DND-41 (cell line): ENCODE data around the gene TMEM132C.

Experiments
- ATAC-seq: fragments of 200-7000 bp; cut with Tn5 transposase; 3 replicates; pipeline ENCODE4 v1.9.1; 2021; ENCODE audit warnings: low read depth; ENCODE audit not compliant: insufficient read depth
- DNase-seq: peaks from one replicate; pipeline ENCODE4 v3.0.0-alpha.2; 2020
- H2AFZ ChIP-seq: 2 replicates; pipeline ENCODE4 v1.6.0; 2012; ENCODE audit warnings: low read depth, low read length
- H3K27ac ChIP-seq: 2 replicates; pipeline ENCODE4 v1.5.1; 2012; ENCODE audit warnings: low read length, inconsistent platforms
- H3K27me3 ChIP-seq: fragments of 200-600 bp; sonication (generic); 2 replicates; pipeline ENCODE4 v1.6.0; 2012; ENCODE audit warnings: low read length, mild to moderate bottlenecking, inconsistent platforms; ENCODE audit not compliant: insufficient read depth, poor library complexity
- H3K36me3 ChIP-seq: 2 replicates; pipeline ENCODE4 v1.5.1; 2012; ENCODE audit warnings: low read length, inconsistent platforms; ENCODE audit not compliant: insufficient read depth
- H3K4me1 ChIP-seq: 2 replicates; pipeline ENCODE4 v1.5.1; 2012; ENCODE audit warnings: mild to moderate bottlenecking, low read length; ENCODE audit not compliant: insufficient read depth
- H3K4me2 ChIP-seq: 2 replicates; pipeline ENCODE4 v1.6.0; 2012; ENCODE audit warnings: mild to moderate bottlenecking, moderate library complexity, low read length, inconsistent platforms; ENCODE audit not compliant: insufficient read depth
- H3K4me3 ChIP-seq, 2 experiments: fragments of 200-600 bp in 1 of 2; shearing (Covaris generic) in 1 of 2; 2 replicates each; pipeline ENCODE4 v1.5.1; 2012 to 2016; ENCODE audit warnings: inconsistent platforms in 2 of 2, low read length in 2 of 2, mild to moderate bottlenecking in 2 of 2, low read depth in 1 of 2, moderate library complexity in 1 of 2
- H3K79me2 ChIP-seq: 2 replicates; pipeline ENCODE4 v1.6.0; 2012; ENCODE audit warnings: low read length, inconsistent platforms; ENCODE audit not compliant: insufficient read depth
- H3K9ac ChIP-seq: 2 replicates; pipeline ENCODE4 v1.6.0; 2012; ENCODE audit warnings: low read depth, mild to moderate bottlenecking, inconsistent platforms, low read length, moderate library complexity
- H3K9me3 ChIP-seq: 2 replicates; pipeline ENCODE4 v1.5.1; 2012; ENCODE audit warnings: low read length, moderate library complexity, mild to moderate bottlenecking, inconsistent platforms; ENCODE audit not compliant: insufficient read depth, severe bottlenecking
- H4K20me1 ChIP-seq: 2 replicates; pipeline ENCODE4 v1.6.0; 2012; ENCODE audit warnings: low read length; ENCODE audit not compliant: insufficient read depth
- EZH2 ChIP-seq: IDR thresholded peaks from 3 replicates; pipeline ENCODE4 v1.6.1; 2012; ENCODE audit warnings: borderline replicate concordance, low read depth, mild to moderate bottlenecking, moderate library complexity, low read length, inconsistent platforms; ENCODE audit not compliant: severe bottlenecking
- TF ChIP-seq, protein P1 (sequence below): IDR thresholded peaks from 2 replicates; pipeline ENCODE4 v1.5.1; 2012; ENCODE audit warnings: borderline replicate concordance, low read length, moderate library complexity, mild to moderate bottlenecking; ENCODE audit not compliant: poor library complexity, severe bottlenecking; ENCODE audit errors: extremely low read depth

TMEM132C gene

DNA sequence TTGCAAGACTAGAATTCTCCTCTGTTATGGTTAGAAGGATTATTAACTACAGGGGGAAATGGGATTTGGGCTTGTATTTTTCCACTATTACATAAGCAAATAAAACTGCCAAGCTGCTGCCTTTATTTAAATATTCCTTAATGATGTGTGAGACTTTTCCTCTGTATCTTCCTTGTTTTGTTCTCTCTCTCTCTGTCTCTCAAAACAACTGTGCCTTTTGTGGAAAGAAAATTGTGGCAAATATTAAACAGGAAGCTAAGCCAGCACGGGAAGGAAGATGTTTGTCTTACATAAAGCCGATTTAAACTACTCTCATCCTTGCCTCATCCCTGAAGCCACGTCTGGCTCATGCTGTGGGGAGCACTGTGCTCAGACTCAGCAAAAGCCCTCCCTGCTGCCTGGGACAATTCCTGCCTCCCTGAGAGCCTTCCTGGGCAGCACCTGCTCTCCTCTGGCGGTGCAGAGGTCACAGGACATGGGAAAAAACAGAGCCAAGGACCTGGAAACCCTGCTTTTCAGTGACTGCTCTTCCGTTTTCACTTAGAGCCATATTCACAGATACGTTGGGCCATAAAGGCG is 319.6 kb downstream of the TMEM132C start:
- H3K79me2 ChIP-seq = no peaks in the 10 kb centered on the region
- H3K27me3 ChIP-seq = no peaks in the 10 kb centered on the region
- H2AFZ ChIP-seq = no peak overlapping the region
- no peak overlapping the region for H3K27ac ChIP-seq
- H3K9ac ChIP-seq = no peak overlapping the region
- H4K20me1 ChIP-seq = no peaks in the 10 kb centered on the region
- ATAC-seq (no peak), DNase-seq (no peak)
- H3K9me3 ChIP-seq = no peaks in the 10 kb centered on the region
- TF ChIP-seq, protein P1, sequence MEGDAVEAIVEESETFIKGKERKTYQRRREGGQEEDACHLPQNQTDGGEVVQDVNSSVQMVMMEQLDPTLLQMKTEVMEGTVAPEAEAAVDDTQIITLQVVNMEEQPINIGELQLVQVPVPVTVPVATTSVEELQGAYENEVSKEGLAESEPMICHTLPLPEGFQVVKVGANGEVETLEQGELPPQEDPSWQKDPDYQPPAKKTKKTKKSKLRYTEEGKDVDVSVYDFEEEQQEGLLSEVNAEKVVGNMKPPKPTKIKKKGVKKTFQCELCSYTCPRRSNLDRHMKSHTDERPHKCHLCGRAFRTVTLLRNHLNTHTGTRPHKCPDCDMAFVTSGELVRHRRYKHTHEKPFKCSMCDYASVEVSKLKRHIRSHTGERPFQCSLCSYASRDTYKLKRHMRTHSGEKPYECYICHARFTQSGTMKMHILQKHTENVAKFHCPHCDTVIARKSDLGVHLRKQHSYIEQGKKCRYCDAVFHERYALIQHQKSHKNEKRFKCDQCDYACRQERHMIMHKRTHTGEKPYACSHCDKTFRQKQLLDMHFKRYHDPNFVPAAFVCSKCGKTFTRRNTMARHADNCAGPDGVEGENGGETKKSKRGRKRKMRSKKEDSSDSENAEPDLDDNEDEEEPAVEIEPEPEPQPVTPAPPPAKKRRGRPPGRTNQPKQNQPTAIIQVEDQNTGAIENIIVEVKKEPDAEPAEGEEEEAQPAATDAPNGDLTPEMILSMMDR = no peak
- TF ChIP-seq EZH2 = no peak
- no peaks in the 10 kb centered on the region for H3K4me1 ChIP-seq
- no peaks in the 10 kb centered on the region for H3K36me3 ChIP-seq
- H3K4me2 ChIP-seq = no peak overlapping the region
- no peak overlapping the region for H3K4me3 ChIP-seq

DNA sequence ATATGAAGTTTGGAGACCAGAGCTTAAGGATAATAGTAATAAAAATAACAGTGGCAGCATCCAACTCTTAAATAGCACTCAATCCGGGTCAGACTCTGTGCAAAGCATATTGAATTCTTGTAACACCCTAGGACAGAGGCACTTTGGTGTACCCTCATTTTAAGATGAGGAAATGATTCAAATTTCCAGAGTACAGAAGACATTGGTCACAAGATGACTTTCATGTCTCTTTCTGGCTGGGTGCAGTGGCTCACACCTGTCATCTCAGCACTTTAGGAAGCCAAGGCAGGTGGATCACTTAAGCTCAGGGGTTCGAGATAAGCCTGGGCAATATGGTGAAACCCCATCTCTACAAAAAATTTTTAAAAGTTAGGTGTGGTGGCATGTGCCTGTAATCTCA is 320.9 kb downstream of the TMEM132C start:
- H4K20me1 ChIP-seq = no peaks in the 10 kb centered on the region
- H3K79me2 ChIP-seq = no peaks in the 10 kb centered on the region
- TF ChIP-seq, protein P1 = no peak
- no peak for TF ChIP-seq EZH2
- H3K9ac ChIP-seq = no peak overlapping the region
- no peaks in the 10 kb centered on the region for H3K9me3 ChIP-seq
- H3K4me1 ChIP-seq = no peaks in the 10 kb centered on the region
- no peaks in the 10 kb centered on the region for H3K27me3 ChIP-seq
- no peak overlapping the region for H3K4me2 ChIP-seq
- H3K36me3 ChIP-seq = no peaks in the 10 kb centered on the region
- no peak overlapping the region for H2AFZ ChIP-seq
- no peak for ATAC-seq
- no peak for DNase-seq
- no peak overlapping the region for H3K27ac ChIP-seq
- no peak overlapping the region for H3K4me3 ChIP-seq

DNA sequence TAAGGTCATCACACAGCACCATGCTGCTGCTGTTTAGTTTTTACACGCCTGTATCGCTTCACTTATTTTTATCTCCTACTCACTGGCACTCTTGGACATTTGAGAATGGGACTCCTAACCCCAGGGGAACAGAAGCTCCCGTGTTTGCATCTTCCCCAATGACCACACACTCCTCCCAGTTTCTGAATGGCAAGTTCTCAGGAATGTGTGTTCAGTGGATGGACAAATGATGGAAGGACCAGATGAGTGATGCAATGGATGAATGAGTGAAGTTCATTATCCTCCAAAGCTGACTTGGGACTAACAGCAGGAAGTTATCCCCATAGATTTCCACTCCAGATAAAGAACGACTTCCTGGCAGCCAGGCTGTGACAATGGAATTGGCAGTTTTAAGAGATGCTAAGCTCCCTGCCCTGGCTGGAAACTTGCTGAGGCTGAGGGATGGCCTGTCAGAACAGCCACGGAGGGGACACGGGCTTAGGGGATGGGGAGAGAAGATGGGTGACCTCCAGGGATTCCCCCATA is 325.3 kb downstream of the TMEM132C start:
- Histone ChIP-seq H3K4me2 (no peak overlapping the region), H3K27me3 (no peaks in the 10 kb centered on the region), H3K27ac (no peak overlapping the region), H3K4me3 (no peak overlapping the region), H2AFZ (no peak overlapping the region), H3K9me3 (no peaks in the 10 kb centered on the region), H3K36me3 (no peaks in the 10 kb centered on the region), H3K4me1 (no peaks in the 10 kb centered on the region), H4K20me1 (no peaks in the 10 kb centered on the region), H3K9ac (no peak overlapping the region), H3K79me2 (no peaks in the 10 kb centered on the region)
- TF ChIP-seq EZH2 = no peak
- TF ChIP-seq, protein P1 = no peak
- no peak for DNase-seq
- ATAC-seq = no peak

DNA sequence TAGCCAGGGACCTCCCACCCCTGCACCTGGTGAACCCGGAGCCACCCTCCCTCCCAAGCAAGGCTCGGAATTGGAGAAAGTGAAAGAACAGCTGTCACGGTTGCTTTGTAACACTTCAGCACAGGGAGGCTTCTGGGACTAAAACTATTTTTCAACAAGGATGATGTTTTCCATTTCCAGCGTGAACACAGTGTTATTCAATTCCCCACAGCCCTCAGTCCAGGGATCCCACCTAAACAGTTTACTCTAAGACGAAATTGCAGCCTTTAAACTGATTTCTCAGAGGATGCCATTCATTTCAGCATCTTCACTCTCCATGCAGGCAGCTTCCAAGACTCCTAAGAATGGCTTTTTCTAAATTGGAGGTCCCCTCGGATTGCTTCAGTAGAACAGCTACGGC is 327.6 kb downstream of the TMEM132C start:
- Histone ChIP-seq H3K4me1 (no peaks in the 10 kb centered on the region), H3K4me2 (no peak overlapping the region), H3K9me3 (no peaks in the 10 kb centered on the region), H2AFZ (no peak overlapping the region), H3K4me3 (no peak overlapping the region), H3K27ac (no peak overlapping the region), H4K20me1 (no peaks in the 10 kb centered on the region), H3K27me3 (no peaks in the 10 kb centered on the region), H3K36me3 (no peaks in the 10 kb centered on the region), H3K9ac (no peak overlapping the region), H3K79me2 (no peaks in the 10 kb centered on the region)
- ATAC-seq = no peak
- no peak for TF ChIP-seq EZH2
- TF ChIP-seq, protein P1 = no peak
- DNase-seq = no peak
